ENCODE measurements around the gene TMEM183A. TPM values are rescaled to one million over a fixed set of nuclear protein-coding genes. Genes with fewer than 3 reads are reported as not detected.

The TMEM183A gene
- polyA plus RNA-seq, 1 experiment, result 103 TPM

DNA sequence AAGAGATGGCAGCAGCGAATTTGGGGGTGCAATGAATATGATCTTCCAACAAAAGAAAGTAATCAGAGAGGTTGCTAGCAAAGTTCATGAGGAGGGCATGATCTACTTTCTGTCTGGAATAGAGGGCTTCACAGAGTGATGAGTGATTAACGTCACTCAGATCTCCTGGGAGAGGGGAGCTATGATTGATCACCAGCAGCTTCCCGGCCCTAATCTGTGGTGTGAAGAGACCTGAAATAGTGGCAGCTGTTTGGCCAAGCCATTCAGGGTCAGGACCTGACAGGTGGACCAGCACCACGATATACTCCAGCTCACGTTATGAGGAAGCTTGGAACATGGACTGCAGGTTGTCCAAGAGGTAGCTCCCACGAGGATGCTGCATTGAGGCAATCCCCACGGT, 19.9 kb upstream of the TMEM183A start:
- Histone ChIP-seq H3K36me3 (ENCODE audit: control insufficient read depth, insufficient read depth, low read length) (no peaks in the 10 kb centered on the region), H3K4me3 (ENCODE audit: low read depth, low read length) (no peak overlapping the region), H3K27me3 (ENCODE audit: control insufficient read depth, insufficient read depth, low read length) (peaks cover 16% of the 10 kb centered on the region)
- ChIA-PET POLR2A (no interaction called here), CTCF (interaction anchor here (1.0 to 2.6 kb wide), 3 partner anchors 12 to 19 kb away, joined by 3 to 15 read pairs (median 3); no protein-coding TSS in a partner anchor)
- DNase-seq (ENCODE audit: low read depth), result no peak
- no peak for TF ChIP-seq CTCF (IDR thresholded peaks at IDR 0.05; ENCODE audit: insufficient read depth, low read depth, low read length)

DNA sequence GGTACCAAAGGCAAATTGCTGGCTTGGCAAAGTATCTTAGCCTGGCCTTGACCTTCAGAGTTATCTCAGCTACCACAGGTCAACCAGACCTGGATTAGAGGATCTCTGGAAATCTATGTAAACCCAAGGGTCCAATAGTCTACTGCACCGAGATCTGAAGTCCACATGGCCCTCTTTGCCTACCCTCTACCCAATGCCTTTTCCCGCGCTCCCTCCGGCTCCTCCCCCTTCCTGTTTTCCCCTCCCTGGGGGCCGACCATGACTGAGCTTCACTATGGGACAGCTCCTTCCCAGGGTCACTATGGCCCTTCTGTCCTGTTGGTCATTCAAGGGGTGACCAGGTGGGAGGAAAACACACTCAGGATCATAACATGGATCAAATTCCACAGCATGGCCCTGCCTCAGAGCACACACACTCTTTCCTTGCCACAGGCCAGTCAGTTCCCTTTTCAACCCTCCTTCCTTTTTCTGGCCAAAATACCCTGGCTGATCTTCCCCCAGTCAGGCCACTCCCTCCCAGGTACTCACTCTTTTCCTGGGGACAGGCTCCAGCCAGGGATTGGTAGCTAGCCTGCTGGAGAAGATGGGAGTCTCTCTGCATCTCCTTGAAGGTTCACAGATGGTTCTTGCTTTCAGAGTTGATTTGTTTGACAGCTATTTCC, 19.1 kb upstream of the TMEM183A start:
- no peak overlapping the region for H3K4me3 ChIP-seq (ENCODE audit: low read depth, low read length)
- TF ChIP-seq CTCF (IDR thresholded peaks at IDR 0.05; ENCODE audit: insufficient read depth, low read depth, low read length), result no peak
- no peak for DNase-seq (ENCODE audit: low read depth)
- no peaks in the 10 kb centered on the region for H3K36me3 ChIP-seq (ENCODE audit: control insufficient read depth, insufficient read depth, low read length)
- CTCF ChIA-PET, result interaction anchor here (0.6 to 2.6 kb wide), 5 partner anchors 11 to 308 kb away, joined by 3 to 15 read pairs (median 3); no protein-coding TSS in a partner anchor
- POLR2A ChIA-PET, result no interaction called here
- peaks cover 16% of the 10 kb centered on the region for H3K27me3 ChIP-seq (ENCODE audit: control insufficient read depth, insufficient read depth, low read length)

DNA sequence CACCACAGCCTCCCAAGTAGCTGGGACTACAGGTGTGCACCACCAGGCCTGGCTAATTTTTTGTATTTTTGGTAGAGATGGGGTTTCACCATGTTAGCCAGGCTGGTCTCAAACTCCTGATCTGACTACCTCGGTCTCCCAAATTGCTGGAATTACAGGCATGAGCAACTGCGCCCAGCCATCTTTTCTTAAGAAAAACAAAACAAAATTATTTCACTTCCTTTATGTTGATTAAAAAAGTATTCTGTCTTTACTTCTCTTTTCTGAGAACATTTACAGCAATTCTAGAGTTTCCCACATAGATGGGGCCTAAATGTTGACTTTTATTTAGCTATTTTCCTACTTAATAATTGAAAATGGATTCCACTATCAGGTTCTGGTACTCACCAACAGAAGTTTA, 17.3 kb upstream of the TMEM183A start:
- ChIA-PET CTCF (interaction anchor here (1.2 to 2.8 kb wide), 4 partner anchors 9 to 129 kb away, joined by 3 to 10 read pairs (median 6); partner anchors contain the start of gene TMEM183A), POLR2A (no interaction called here)
- H3K27me3 ChIP-seq (ENCODE audit: control insufficient read depth, insufficient read depth, low read length), result peaks cover 16% of the 10 kb centered on the region
- H3K4me3 ChIP-seq (ENCODE audit: low read depth, low read length), result no peak overlapping the region
- TF ChIP-seq CTCF (IDR thresholded peaks at IDR 0.05; ENCODE audit: insufficient read depth, low read depth, low read length), result no peak
- H3K36me3 ChIP-seq (ENCODE audit: control insufficient read depth, insufficient read depth, low read length), result no peaks in the 10 kb centered on the region
- DNase-seq (ENCODE audit: low read depth), result no peak

DNA sequence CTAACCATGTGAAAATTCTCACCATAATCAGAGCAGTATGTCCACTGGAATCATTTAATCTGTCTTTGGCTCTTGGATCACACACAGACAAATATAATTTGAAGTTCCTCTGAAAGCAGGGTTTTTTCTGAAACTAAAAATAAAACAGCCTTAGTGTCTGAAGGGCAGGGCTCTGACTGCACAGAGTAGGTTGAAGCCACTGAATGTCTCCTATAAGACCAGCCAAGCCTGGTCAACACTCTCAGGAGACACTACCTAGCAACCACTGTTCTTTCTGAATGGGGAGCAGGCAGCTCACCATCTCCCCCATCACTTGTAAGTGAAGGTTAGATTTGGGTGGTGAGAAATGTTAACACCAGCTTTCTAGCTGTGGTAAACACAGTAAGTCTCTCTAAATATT, 16.1 kb upstream of the TMEM183A start:
- no peak for TF ChIP-seq CTCF (IDR thresholded peaks at IDR 0.05; ENCODE audit: insufficient read depth, low read depth, low read length)
- no peaks in the 10 kb centered on the region for H3K36me3 ChIP-seq (ENCODE audit: control insufficient read depth, insufficient read depth, low read length)
- H3K27me3 ChIP-seq (ENCODE audit: control insufficient read depth, insufficient read depth, low read length), result peaks cover 14% of the 10 kb centered on the region
- CTCF ChIA-PET, result interaction anchor here (2.2 to 2.8 kb wide), 2 partner anchors 8 to 10 kb away, joined by 6 to 10 read pairs; no protein-coding TSS in a partner anchor
- no peak overlapping the region for H3K4me3 ChIP-seq (ENCODE audit: low read depth, low read length)
- no peak for DNase-seq (ENCODE audit: low read depth)
- POLR2A ChIA-PET, result no interaction called here

DNA sequence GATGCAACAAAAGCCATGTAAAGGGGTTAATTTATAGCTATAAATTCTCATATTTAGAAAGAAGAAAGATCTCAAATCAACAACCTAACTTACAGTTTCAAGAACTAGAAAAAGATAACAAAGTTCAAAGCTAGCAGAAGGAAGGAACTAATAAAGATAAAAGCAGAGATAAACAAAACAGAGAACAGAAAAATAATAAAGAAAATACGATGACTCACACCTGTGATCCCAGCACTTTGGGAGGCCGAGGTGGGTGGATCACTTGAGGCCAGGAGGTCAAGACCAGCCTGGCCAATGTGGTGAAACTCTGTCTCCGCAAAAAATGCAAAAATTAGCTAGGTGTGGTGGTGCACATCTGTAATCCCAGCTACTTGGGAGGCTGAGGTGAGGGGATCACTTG, 12.4 kb upstream of the TMEM183A start:
- ChIA-PET POLR2A (no interaction called here), CTCF (interaction anchor here (0.9 to 1.8 kb wide), 5 partner anchors 10 to 184 kb away, joined by 3 to 4 read pairs (median 3); partner anchors contain the start of gene PCAT6)
- no peak overlapping the region for H3K4me3 ChIP-seq (ENCODE audit: low read depth, low read length)
- H3K27me3 ChIP-seq (ENCODE audit: control insufficient read depth, insufficient read depth, low read length), result peaks cover 6% of the 10 kb centered on the region
- no peak for DNase-seq (ENCODE audit: low read depth)
- no peak for TF ChIP-seq CTCF (IDR thresholded peaks at IDR 0.05; ENCODE audit: insufficient read depth, low read depth, low read length)
- H3K36me3 ChIP-seq (ENCODE audit: control insufficient read depth, insufficient read depth, low read length), result no peaks in the 10 kb centered on the region

All from BJ (cell line).